Tibial artery (tissue), 4 donors: ENCODE measurements around the gene TAS2R46.

Source experiments
- DNase-seq, 2 donors: peaks; one replicate each; pipeline ENCODE4 v3.0.0-alpha.2; 2019
- H3K27ac ChIP-seq, 2 donors: fragments of 200-600 bp; sonication (generic) in 1 of 2; 1 replicate in 1 of 2; 2 replicates in 1 of 2; pipeline ENCODE4 v1.5.1; 2018 to 2019; ENCODE audit warnings: mild to moderate bottlenecking in 1 of 2
- H3K27me3 ChIP-seq, 2 donors: fragments of 200-600 bp; sonication (generic) in 1 of 2; one replicate each; pipeline versions ENCODE4 v1.5.1 to v1.6.0; 2016 to 2019
- H3K36me3 ChIP-seq, 3 donors: fragments of 200-600 bp; sonication (generic) in 2 of 3; one replicate each; pipeline ENCODE4 v1.5.1; 2016 to 2019; ENCODE audit warnings: mild to moderate bottlenecking in 2 of 3
- H3K4me1 ChIP-seq, 4 donors: fragments of 200-600 bp; sonication (generic) in 2 of 4; 1 replicate in 3 of 4; 2 replicates in 1 of 4; pipeline ENCODE4 v1.5.1; 2016 to 2019
- H3K4me3 ChIP-seq, 2 donors: fragments of 200-600 bp; sonication (generic) in 1 of 2; 1 replicate in 1 of 2; 2 replicates in 1 of 2; pipeline ENCODE4 v1.5.1; 2018 to 2019; ENCODE audit warnings: mild to moderate bottlenecking in 2 of 2
- H3K9me3 ChIP-seq, 3 donors: fragments of 200-600 bp; sonication (generic) in 1 of 3; one replicate each; pipeline ENCODE4 v1.5.1; 2016 to 2019
- intact Hi-C: fragments of 100-400 bp; cut with DNase I; formaldehyde crosslinking; loops from one replicate; pipeline ENCODE4 v1.15.0; 2023; ENCODE audit warnings: low total_unique reads
- TF ChIP-seq, protein P1 (sequence below), 2 experiments: fragments of 200-600 bp in 1 of 2; fragments of 450-650 bp in 1 of 2; IDR thresholded peaks; one replicate each; pipeline ENCODE4 v1.5.1; 2017 to 2019; ENCODE audit warnings: antibody characterized with exemption in 2 of 2, mild to moderate bottlenecking in 1 of 2, moderate library complexity in 1 of 2

The TAS2R46 gene

DNA sequence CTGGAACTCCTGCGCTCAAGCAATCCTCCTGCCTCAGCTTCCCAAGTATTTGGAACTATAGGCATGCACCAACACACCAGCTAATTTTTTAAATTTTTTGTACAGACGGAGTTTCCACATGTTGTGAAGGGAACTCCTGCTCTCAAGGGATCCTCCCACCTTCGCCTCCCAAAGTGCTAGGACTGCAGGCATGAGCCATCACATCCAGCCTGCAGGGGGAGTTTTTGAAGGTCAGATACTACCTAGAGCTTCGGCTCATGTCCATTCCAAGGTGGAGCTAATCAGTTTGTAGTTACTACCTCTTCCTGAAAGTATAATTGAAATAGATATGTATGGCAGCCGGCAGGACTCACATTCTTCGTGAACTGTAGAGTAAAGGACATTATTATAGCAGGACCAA, 36.0 kb downstream of the TAS2R46 start:
- H3K27me3 ChIP-seq: no peaks in the 10 kb centered on the region
- intact Hi-C loops: no loop called here
- H3K36me3 ChIP-seq: peaks cover 0 to 2% (median 0%) of the 10 kb centered on the region in 3 donors
- TF ChIP-seq, protein P1, sequence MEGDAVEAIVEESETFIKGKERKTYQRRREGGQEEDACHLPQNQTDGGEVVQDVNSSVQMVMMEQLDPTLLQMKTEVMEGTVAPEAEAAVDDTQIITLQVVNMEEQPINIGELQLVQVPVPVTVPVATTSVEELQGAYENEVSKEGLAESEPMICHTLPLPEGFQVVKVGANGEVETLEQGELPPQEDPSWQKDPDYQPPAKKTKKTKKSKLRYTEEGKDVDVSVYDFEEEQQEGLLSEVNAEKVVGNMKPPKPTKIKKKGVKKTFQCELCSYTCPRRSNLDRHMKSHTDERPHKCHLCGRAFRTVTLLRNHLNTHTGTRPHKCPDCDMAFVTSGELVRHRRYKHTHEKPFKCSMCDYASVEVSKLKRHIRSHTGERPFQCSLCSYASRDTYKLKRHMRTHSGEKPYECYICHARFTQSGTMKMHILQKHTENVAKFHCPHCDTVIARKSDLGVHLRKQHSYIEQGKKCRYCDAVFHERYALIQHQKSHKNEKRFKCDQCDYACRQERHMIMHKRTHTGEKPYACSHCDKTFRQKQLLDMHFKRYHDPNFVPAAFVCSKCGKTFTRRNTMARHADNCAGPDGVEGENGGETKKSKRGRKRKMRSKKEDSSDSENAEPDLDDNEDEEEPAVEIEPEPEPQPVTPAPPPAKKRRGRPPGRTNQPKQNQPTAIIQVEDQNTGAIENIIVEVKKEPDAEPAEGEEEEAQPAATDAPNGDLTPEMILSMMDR (IDR thresholded peaks at IDR 0.05): no peak
- H3K27ac ChIP-seq: no peak overlapping the region
- DNase-seq: no peak
- no peak overlapping the region for H3K4me3 ChIP-seq
- no peaks in the 10 kb centered on the region for H3K9me3 ChIP-seq
- no peaks in the 10 kb centered on the region for H3K4me1 ChIP-seq

DNA sequence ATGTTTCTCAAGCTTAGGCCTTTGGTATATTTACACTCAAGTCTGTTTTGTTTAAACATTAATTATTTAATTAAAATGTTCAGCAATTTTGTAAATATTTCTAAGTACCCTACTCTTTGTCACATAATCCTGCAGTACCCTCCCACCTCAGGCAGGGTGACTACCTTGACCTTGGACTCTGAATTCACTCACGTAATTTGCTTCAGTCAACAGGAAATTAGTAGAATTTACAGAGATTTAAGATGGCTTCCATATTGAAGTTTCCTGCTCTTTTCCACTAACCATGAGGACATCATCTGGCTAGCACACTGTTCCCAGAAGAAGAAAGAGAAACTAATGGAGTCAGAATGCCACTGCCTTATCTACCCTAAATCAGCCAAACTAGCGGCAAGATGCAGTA, 38.7 kb downstream of the TAS2R46 start:
- TF ChIP-seq, protein P1 (IDR thresholded peaks at IDR 0.05): no peak
- Histone ChIP-seq H3K27me3 (no peaks in the 10 kb centered on the region), H3K27ac (no peak overlapping the region), H3K9me3 (no peaks in the 10 kb centered on the region), H3K4me1 (no peaks in the 10 kb centered on the region), H3K36me3 (peaks cover 0 to 2% (median 0%) of the 10 kb centered on the region in 3 donors), H3K4me3 (no peak overlapping the region)
- DNase-seq: no peak
- intact Hi-C loops: no loop called here

DNA sequence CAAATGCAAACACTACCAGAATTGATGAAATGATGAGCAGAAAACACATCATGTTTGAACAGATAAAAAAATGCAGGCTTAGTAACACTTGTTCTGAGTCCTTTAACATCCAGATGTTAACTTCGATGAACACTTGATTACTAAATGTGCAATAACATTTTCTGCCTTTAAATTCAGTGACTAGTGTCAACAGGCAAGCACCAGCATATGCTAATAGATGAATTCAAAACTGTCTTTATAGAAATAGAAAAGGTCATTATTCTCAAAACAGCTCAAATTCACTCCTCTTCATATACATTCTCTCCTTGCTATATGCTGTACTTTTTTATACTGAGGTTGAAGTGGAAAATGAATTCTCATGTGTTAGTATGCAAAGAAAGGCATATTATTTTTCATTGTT, 39.6 kb downstream of the TAS2R46 start, which contains the start of gene TAS2R19:
TAS2R19 (minus strand) TSS at position 101 of the 400 bp plus-strand sequence; CDS start at position 52, 49 bp downstream.
- Histone ChIP-seq H3K9me3 (no peaks in the 10 kb centered on the region), H3K4me1 (no peaks in the 10 kb centered on the region), H3K27ac (no peak within 1 kb of the TSS), H3K36me3 (peaks cover 0 to 2% (median 0%) of the 10 kb centered on the region in 3 donors), H3K4me3 (no peak within 1 kb of the TSS), H3K27me3 (no peaks in the 10 kb centered on the region)
- TF ChIP-seq, protein P1 (IDR thresholded peaks at IDR 0.05): no peak
- no peak for DNase-seq
- intact Hi-C loops: no loop called here

DNA sequence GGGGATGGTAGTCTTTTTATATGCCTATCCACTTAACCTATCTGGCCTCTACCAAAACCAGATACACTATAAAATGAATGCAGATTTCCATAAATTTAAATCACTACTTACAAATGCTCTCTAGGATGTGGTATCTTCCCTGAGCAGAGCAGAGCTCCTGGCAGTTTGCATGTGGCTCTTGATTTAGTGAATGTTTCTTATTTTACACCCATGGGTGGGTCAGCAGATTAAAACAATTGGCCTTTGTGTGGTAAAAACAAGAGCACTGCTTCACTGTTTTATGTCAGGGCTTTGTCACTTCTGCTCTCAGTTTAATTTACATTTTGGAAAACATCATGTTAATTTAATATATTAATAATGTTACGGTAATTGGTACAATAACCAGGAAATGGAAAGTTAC, 45.2 kb downstream of the TAS2R46 start:
- Histone ChIP-seq H3K36me3 (no peaks in the 10 kb centered on the region), H3K27ac (no peak overlapping the region), H3K9me3 (no peaks in the 10 kb centered on the region), H3K4me1 (no peaks in the 10 kb centered on the region), H3K4me3 (no peak overlapping the region), H3K27me3 (no peaks in the 10 kb centered on the region)
- no peak for DNase-seq
- TF ChIP-seq, protein P1 (IDR thresholded peaks at IDR 0.05): no peak
- intact Hi-C loops: no loop called here

DNA sequence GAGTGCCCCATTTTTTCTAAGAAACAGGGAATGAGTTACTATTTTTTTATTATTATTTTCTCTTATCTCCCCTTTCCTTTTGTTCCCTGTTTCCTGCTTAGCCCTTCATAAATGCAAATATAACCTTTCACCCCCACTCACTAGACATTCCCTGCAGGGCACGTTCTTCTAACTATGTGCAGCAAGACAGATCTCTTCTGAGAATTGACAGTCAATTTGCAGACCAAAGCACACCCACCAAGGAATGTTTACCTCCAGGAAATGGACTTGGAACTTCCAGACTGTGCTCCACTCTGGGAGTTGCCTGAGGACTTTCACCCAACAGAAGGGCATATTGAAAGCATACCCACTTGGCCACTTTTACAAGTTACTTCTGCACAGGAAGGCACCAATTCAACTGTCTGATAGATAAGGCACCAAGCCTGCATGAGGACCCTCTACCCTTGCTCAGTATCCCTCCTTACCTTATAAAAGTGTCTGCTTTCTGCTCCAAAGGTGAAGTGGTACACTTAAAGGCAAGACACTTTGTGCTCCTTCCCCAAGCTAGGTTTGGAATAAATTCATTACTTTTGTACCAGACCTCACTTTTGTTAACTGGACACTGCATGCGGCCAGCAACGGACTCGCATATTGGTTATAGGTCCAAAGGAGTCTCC, 46.2 kb downstream of the TAS2R46 start:
- H3K4me3 ChIP-seq: no peak overlapping the region
- TF ChIP-seq, protein P1 (IDR thresholded peaks at IDR 0.05): no peak
- no peaks in the 10 kb centered on the region for H3K27me3 ChIP-seq
- no peak overlapping the region for H3K27ac ChIP-seq
- no peaks in the 10 kb centered on the region for H3K9me3 ChIP-seq
- intact Hi-C loops: no loop called here
- DNase-seq: no peak
- H3K4me1 ChIP-seq: no peaks in the 10 kb centered on the region
- H3K36me3 ChIP-seq: no peaks in the 10 kb centered on the region
